SK-N-MC (cell line): ENCODE results near the gene CAMTA1.

ENCODE experiments used
- EZH2 ChIP-seq: fragments of 200-600 bp; sonication (generic); IDR thresholded peaks from one replicate; pipeline ENCODE4 v1.6.1; 2017; ENCODE audit warnings: antibody characterized with exemption
- POLR2AphosphoS5 ChIP-seq: IDR thresholded peaks from 2 replicates; pipeline ENCODE4 v1.6.1; 2012; ENCODE audit warnings: mild to moderate bottlenecking, low read depth, low read length, borderline replicate concordance

- TF ChIP-seq POLR2AphosphoS5: no peak
- no peak for TF ChIP-seq EZH2
Observed at GRCh38 chr1:6960291-6960811, 175.1 kb downstream of the CAMTA1 start.
